OCI-LY3 (cell line): ENCODE results near the gene MATCAP1.

ENCODE experiments used
- H2AFZ ChIP-seq: fragments of 200-600, 300-600 bp; shearing (Covaris generic); 2 replicates; pipeline ENCODE4 v1.6.0; 2014; ENCODE audit warnings: antibody characterized with exemption, low read depth, low read length
- H3K27ac ChIP-seq: fragments of 200-600, 300-600 bp; sonication (generic); 2 replicates; pipeline ENCODE4 v1.5.1; 2014; ENCODE audit warnings: mild to moderate bottlenecking, low read length, moderate library complexity, mixed read lengths
- H3K27me3 ChIP-seq: fragments of 200-600, 300-600 bp; sonication (generic); 2 replicates; pipeline ENCODE4 v1.6.1; 2014; ENCODE audit warnings: low read depth, low read length, mixed read lengths
- H3K36me3 ChIP-seq: fragments of 200-600, 300-600 bp; sonication (generic); replicated peaks from 2 replicates; pipeline ENCODE3; 2014; ENCODE audit warnings: low read depth, low read length, mixed read lengths
- H3K4me1 ChIP-seq: fragments of 300-600, 200-600 bp; sonication (generic); 2 replicates; pipeline ENCODE4 v1.6.1; 2014; ENCODE audit warnings: low read length, mixed read lengths
- H3K4me2 ChIP-seq: fragments of 200-600, 300-600 bp; sonication (generic); 2 replicates; pipeline ENCODE4 v1.6.1; 2014; ENCODE audit warnings: low read length, mixed read lengths
- H3K4me3 ChIP-seq: fragments of 300-600, 200-600 bp; sonication (generic); 2 replicates; pipeline ENCODE4 v1.5.1; 2014; ENCODE audit warnings: antibody characterized with exemption, mild to moderate bottlenecking, low read length, moderate library complexity
- H3K79me2 ChIP-seq: fragments of 300-600, 200-600 bp; shearing (Covaris generic); 2 replicates; pipeline ENCODE4 v1.6.1; 2014; ENCODE audit warnings: mild to moderate bottlenecking, low read length, mixed read lengths
- H3K9ac ChIP-seq: fragments of 300-600, 200-600 bp; shearing (Covaris generic); 2 replicates; pipeline ENCODE4 v1.6.0; 2014; ENCODE audit warnings: mild to moderate bottlenecking, low read length, moderate library complexity
- H3K9me3 ChIP-seq: fragments of 200-600, 300-600 bp; shearing (Covaris generic); 2 replicates; pipeline ENCODE4 v1.6.1; 2014; ENCODE audit warnings: low read length, mixed read lengths; ENCODE audit not compliant: insufficient read depth
- H4K20me1 ChIP-seq: fragments of 200-600, 300-600 bp; sonication (generic); 2 replicates; pipeline ENCODE4 v1.6.1; 2016; ENCODE audit warnings: low read length, mixed read lengths; ENCODE audit not compliant: insufficient read depth
- CTCF ChIP-seq: fragments of 200-600, 300-600 bp; sonication (generic); IDR thresholded peaks from 2 replicates; pipeline ENCODE4 v1.5.1; 2014; ENCODE audit warnings: antibody characterized with exemption, low read length, low read depth
- EZH2phosphoT487 ChIP-seq: fragments of 200-600 bp; shearing (Covaris generic); IDR thresholded peaks from 2 replicates; pipeline ENCODE4 v1.6.1; 2018; ENCODE audit warnings: antibody characterized with exemption, mixed run types, low read depth

The MATCAP1 gene

GRCh38 chr16:67213197-67214019 is 29.6 kb upstream of the MATCAP1 start:
- Histone ChIP-seq H3K36me3 (no peaks in the 10 kb centered on the region), H3K79me2 (no peaks in the 10 kb centered on the region), H3K4me1 (no peaks in the 10 kb centered on the region), H3K27ac (no peak overlapping the region), H3K9ac (no peak overlapping the region), H3K27me3 (no peaks in the 10 kb centered on the region), H3K4me2 (no peak overlapping the region), H2AFZ (no peak overlapping the region), H3K4me3 (no peak overlapping the region), H4K20me1 (no peaks in the 10 kb centered on the region), H3K9me3 (no peaks in the 10 kb centered on the region)
- TF ChIP-seq EZH2phosphoT487 (no peak), CTCF (no peak)

GRCh38 chr16:67212766-67213165 is 29.0 kb upstream of the MATCAP1 start:
- Histone ChIP-seq H3K4me2 (no peak overlapping the region), H3K9ac (no peak overlapping the region), H3K27me3 (no peaks in the 10 kb centered on the region), H3K79me2 (no peaks in the 10 kb centered on the region), H3K9me3 (no peaks in the 10 kb centered on the region), H4K20me1 (no peaks in the 10 kb centered on the region), H3K4me3 (no peak overlapping the region), H3K4me1 (no peaks in the 10 kb centered on the region), H2AFZ (no peak overlapping the region), H3K27ac (no peak overlapping the region), H3K36me3 (no peaks in the 10 kb centered on the region)
- TF ChIP-seq EZH2phosphoT487 (no peak), CTCF (no peak)

GRCh38 chr16:67211674-67212073 is 27.9 kb upstream of the MATCAP1 start:
- no peaks in the 10 kb centered on the region for H3K4me1 ChIP-seq
- no peak overlapping the region for H3K9ac ChIP-seq
- no peak overlapping the region for H3K4me3 ChIP-seq
- no peaks in the 10 kb centered on the region for H3K79me2 ChIP-seq
- H3K36me3 ChIP-seq = no peaks in the 10 kb centered on the region
- H3K27me3 ChIP-seq = no peaks in the 10 kb centered on the region
- H2AFZ ChIP-seq = no peak overlapping the region
- no peak overlapping the region for H3K4me2 ChIP-seq
- no peaks in the 10 kb centered on the region for H4K20me1 ChIP-seq
- TF ChIP-seq CTCF (no peak), EZH2phosphoT487 (no peak)
- H3K9me3 ChIP-seq = no peaks in the 10 kb centered on the region
- H3K27ac ChIP-seq = no peak overlapping the region

GRCh38 chr16:67210069-67210937 is 26.5 kb upstream of the MATCAP1 start:
- Histone ChIP-seq H2AFZ (no peak overlapping the region), H4K20me1 (0 out of 2 replicates have a peak, but pooled peaks cover 3% of the 10 kb centered on the region), H3K36me3 (no peaks in the 10 kb centered on the region), H3K79me2 (no peaks in the 10 kb centered on the region), H3K27ac (no peak overlapping the region), H3K4me1 (no peaks in the 10 kb centered on the region), H3K4me3 (no peak overlapping the region), H3K9me3 (no peaks in the 10 kb centered on the region), H3K4me2 (no peak overlapping the region), H3K9ac (no peak overlapping the region), H3K27me3 (no peaks in the 10 kb centered on the region)
- TF ChIP-seq CTCF = no peak
- no peak for TF ChIP-seq EZH2phosphoT487
